Smooth muscle cell (in vitro differentiated cells): ENCODE results near the gene NCAPH2. TPM values are rescaled to one million over a fixed set of nuclear protein-coding genes. Genes with fewer than 3 reads are reported as not detected.

Experiments used
- DNase-seq: peaks from one replicate; lab custom pipeline; 2025; ENCODE audit not compliant: unreplicated experiment; lab: John Stamatoyannopoulos, UW
- H2AFZ ChIP-seq: fragments of 200-600 bp; sonication (generic); 2 replicates; pipeline ENCODE4 v1.6.0; 2016; ENCODE audit warnings: antibody characterized with exemption, low read depth, mild to moderate bottlenecking
- H3F3A ChIP-seq: fragments of 200-600 bp; sonication (generic); 2 replicates; pipeline ENCODE4 v1.6.0; 2017; ENCODE audit warnings: antibody characterized with exemption, low read depth
- H3K27ac ChIP-seq: fragments of 200-600 bp; sonication (generic); 2 replicates; pipeline ENCODE4 v1.5.1; 2016; ENCODE audit warnings: low read depth, mild to moderate bottlenecking
- H3K27me3 ChIP-seq: fragments of 200-600 bp; sonication (generic); 2 replicates; pipeline ENCODE4 v1.6.1; 2016; ENCODE audit warnings: low read depth, mild to moderate bottlenecking
- H3K36me3 ChIP-seq: fragments of 200-600 bp; sonication (generic); 2 replicates; pipeline ENCODE4 v1.5.1; 2016; ENCODE audit warnings: low read depth
- H3K4me1 ChIP-seq: fragments of 200-600 bp; sonication (generic); 2 replicates; pipeline ENCODE4 v1.5.1; 2016; ENCODE audit warnings: low read depth
- H3K4me2 ChIP-seq: fragments of 200-600 bp; sonication (generic); 2 replicates; pipeline ENCODE4 v1.6.0; 2016; ENCODE audit warnings: mild to moderate bottlenecking
- H3K4me3 ChIP-seq: fragments of 200-600 bp; sonication (generic); 2 replicates; pipeline ENCODE4 v1.5.1; 2016; ENCODE audit warnings: mild to moderate bottlenecking
- H3K79me2 ChIP-seq: fragments of 200-600 bp; sonication (generic); 2 replicates; pipeline ENCODE4 v1.6.0; 2016; ENCODE audit warnings: low read depth, mild to moderate bottlenecking
- H3K9ac ChIP-seq: fragments of 200-600 bp; sonication (generic); 2 replicates; pipeline ENCODE4 v1.6.0; 2016; ENCODE audit warnings: low read depth
- H3K9me3 ChIP-seq: fragments of 200-600 bp; sonication (generic); replicated peaks from 2 replicates; pipeline ENCODE4 v1.5.1; 2016; ENCODE audit warnings: low read depth
- H4K20me1 ChIP-seq: fragments of 200-600 bp; sonication (generic); 2 replicates; pipeline ENCODE4 v1.6.0; 2016; ENCODE audit warnings: low read depth
- CTCF ChIP-seq: fragments of 200-600 bp; sonication (generic); IDR thresholded peaks from 2 replicates; pipeline ENCODE4 v1.5.1; 2017; ENCODE audit warnings: borderline replicate concordance, mild to moderate bottlenecking, antibody characterized with exemption; ENCODE audit not compliant: insufficient read depth, poor library complexity, severe bottlenecking
- WGBS: methylation state at CpG from one replicate; pipeline ENCODE4 v1.1.7; 2016; ENCODE audit warnings: low lambda C conversion rate; 5-methylcytosine and 5-hydroxymethylcytosine counted together
- polyA plus RNA-seq: library from polyadenylated mRNA; unstranded; fragments of >200 nt; fragmentation: Nextera tagmentation; extraction: Ambion mirVana; gene quantifications from 2 replicates; pipeline ENCODE4 v1.2.1, GENCODE V29; 2016
- total RNA-seq: library from RNA; depleted of rRNA; stranded (reverse); fragments of >200 nt; gene quantifications from 2 replicates; pipeline ENCODE4 v1.2.3, GENCODE V29; 2014

NCAPH2 gene
- total and polyA plus RNA-seq, 2 experiments from 2014 or later, result 24.1 to 45.7 TPM

- no peak overlapping the region for H2AFZ ChIP-seq
- DNase-seq, result no peak
- no peak overlapping the region for H3K4me2 ChIP-seq
- no peaks in the 10 kb centered on the region for H3K9me3 ChIP-seq
- H4K20me1 ChIP-seq, result peaks cover 10% of the 10 kb centered on the region
- H3K4me3 ChIP-seq, result no peak overlapping the region
- no peaks in the 10 kb centered on the region for H3F3A ChIP-seq
- no peaks in the 10 kb centered on the region for H3K79me2 ChIP-seq
- H3K4me1 ChIP-seq, result no peaks in the 10 kb centered on the region
- TF ChIP-seq CTCF, result no peak
- H3K9ac ChIP-seq, result no peak overlapping the region
- 81% methylated on average over 17 of the region's 17 CpGs for WGBS
- H3K27me3 ChIP-seq, result no peaks in the 10 kb centered on the region
- no peak overlapping the region for H3K27ac ChIP-seq
- no peaks in the 10 kb centered on the region for H3K36me3 ChIP-seq
Observed at GRCh38 chr22:50460938-50461337, 47.1 kb upstream of the NCAPH2 start.

GRCh38 chr22:50461536-50461935 is 46.5 kb upstream of the NCAPH2 start:
- H3K9me3 ChIP-seq, result no peaks in the 10 kb centered on the region
- 96% methylated on average over 24 of the region's 26 CpGs for WGBS
- no peaks in the 10 kb centered on the region for H3K36me3 ChIP-seq
- H3F3A ChIP-seq, result no peaks in the 10 kb centered on the region
- H2AFZ ChIP-seq, result no peak overlapping the region
- H3K9ac ChIP-seq, result no peak overlapping the region
- no peaks in the 10 kb centered on the region for H3K79me2 ChIP-seq
- TF ChIP-seq CTCF, result no peak
- peaks cover 16% of the 10 kb centered on the region for H4K20me1 ChIP-seq
- no peak overlapping the region for H3K27ac ChIP-seq
- DNase-seq, result no peak
- H3K27me3 ChIP-seq, result no peaks in the 10 kb centered on the region
- H3K4me3 ChIP-seq, result no peak overlapping the region
- H3K4me2 ChIP-seq, result no peak overlapping the region
- H3K4me1 ChIP-seq, result no peaks in the 10 kb centered on the region

GRCh38 chr22:50461979-50462540 is 46.0 kb upstream of the NCAPH2 start:
- H3K4me1 ChIP-seq, result no peaks in the 10 kb centered on the region
- no peak overlapping the region for H3K27ac ChIP-seq
- no peak for DNase-seq
- H3K79me2 ChIP-seq, result no peaks in the 10 kb centered on the region
- no peak overlapping the region for H2AFZ ChIP-seq
- H3K36me3 ChIP-seq, result no peaks in the 10 kb centered on the region
- no peaks in the 10 kb centered on the region for H3K27me3 ChIP-seq
- H3K4me2 ChIP-seq, result no peak overlapping the region
- TF ChIP-seq CTCF, result no peak
- no peaks in the 10 kb centered on the region for H3F3A ChIP-seq
- peaks cover 21% of the 10 kb centered on the region for H4K20me1 ChIP-seq
- no peaks in the 10 kb centered on the region for H3K9me3 ChIP-seq
- no peak overlapping the region for H3K4me3 ChIP-seq
- H3K9ac ChIP-seq, result no peak overlapping the region
- WGBS, result 97% methylated on average over 25 of the region's 30 CpGs

- DNase-seq, result no peak
- Histone ChIP-seq H4K20me1 (peaks cover 34% of the 10 kb centered on the region), H3K36me3 (no peaks in the 10 kb centered on the region), H3K27ac (no peak overlapping the region), H3K9me3 (no peaks in the 10 kb centered on the region), H3K27me3 (no peaks in the 10 kb centered on the region), H3K79me2 (peaks cover 6% of the 10 kb centered on the region), H3F3A (no peaks in the 10 kb centered on the region), H3K9ac (no peak overlapping the region), H3K4me3 (no peak overlapping the region), H3K4me2 (no peak overlapping the region), H3K4me1 (no peaks in the 10 kb centered on the region), H2AFZ (no peak overlapping the region)
- no peak for TF ChIP-seq CTCF
- 97% methylated on average over 27 of the region's 28 CpGs for WGBS
Observed at GRCh38 chr22:50463188-50463900, 44.7 kb upstream of the NCAPH2 start.
